Gastrocnemius medialis (tissue), 4 donors: Measurements from ENCODE around the gene SLC25A21. TPM values are rescaled to one million over a fixed set of nuclear protein-coding genes. Genes with fewer than 3 reads are reported as not detected.
"Not testable (repeated sequence)": the region's sequence is repeated elsewhere in the genome, so short reads cannot be mapped to it uniquely, and the experiment has no call there.

Experiments used
- ATAC-seq, 2 donors: fragments of 150-250 bp; one replicate each; pipeline ENCODE4 v1.9.1; 2016
- DNase-seq, 2 donors: peaks; one replicate each; pipeline ENCODE4 v3.0.0-alpha.2; 2019
- H3K27ac ChIP-seq, 4 donors: fragments of 200-600 bp; sonication (generic); 1 replicate in 1 of 4; 2 replicates in 3 of 4; pipeline ENCODE4 v1.5.1; 2016 to 2018; ENCODE audit warnings: mild to moderate bottlenecking in 2 of 4, moderate library complexity in 1 of 4
- H3K27me3 ChIP-seq, 3 donors: fragments of 200-600 bp; sonication (generic) in 2 of 3; 1 replicate in 1 of 3; 2 replicates in 2 of 3; pipeline versions ENCODE4 v1.5.1 to v1.6.0; 2016 to 2019; ENCODE audit warnings: mild to moderate bottlenecking in 1 of 3, moderate library complexity in 1 of 3
- H3K36me3 ChIP-seq, 2 donors: fragments of 200-600 bp; sonication (generic) in 1 of 2; one replicate each; pipeline ENCODE4 v1.5.1; 2017 to 2018
- H3K4me1 ChIP-seq, 2 donors: fragments of 200-600 bp; sonication (generic) in 1 of 2; one replicate each; pipeline ENCODE4 v1.5.1; 2016 to 2017; ENCODE audit warnings: mild to moderate bottlenecking in 2 of 2
- H3K4me3 ChIP-seq, 4 donors: fragments of 200-600 bp; sonication (generic) in 3 of 4; 1 replicate in 1 of 4; 2 replicates in 3 of 4; pipeline ENCODE4 v1.5.1; 2016 to 2019; ENCODE audit warnings: mild to moderate bottlenecking in 2 of 4
- H3K9me3 ChIP-seq, 3 donors: fragments of 200-600 bp; sonication (generic) in 2 of 3; 1 replicate in 1 of 3; 2 replicates in 2 of 3; pipeline ENCODE4 v1.5.1; 2016 to 2019
- CTCF ChIP-seq, 5 experiments: fragments of 450-650 bp in 3 of 5; fragments of 200-600 bp in 2 of 5; sonication (generic) in 2 of 5; IDR thresholded peaks in 4 of 5; conservative IDR thresholded peaks in 1 of 5; 1 replicate in 4 of 5; 2 replicates in 1 of 5; pipeline ENCODE4 v1.5.1; 2016 to 2019; ENCODE audit warnings: antibody characterized with exemption in 5 of 5, mild to moderate bottlenecking in 3 of 5, moderate library complexity in 3 of 5
- POLR2A ChIP-seq, 2 donors: fragments of 450-650 bp; IDR thresholded peaks; one replicate each; pipeline ENCODE4 v1.6.1; 2017; ENCODE audit warnings: antibody characterized with exemption in 2 of 2, mild to moderate bottlenecking in 2 of 2, moderate library complexity in 2 of 2
- in situ Hi-C, 4 donors: fragments of 200-750 bp; cut with MboI; loops; one replicate each; pipeline versions ENCODE4 v1.15.0 to v1.8.0; 2017; ENCODE audit warnings: low sequenced_read_pairs in 4 of 4
- intact Hi-C: fragments of 100-400 bp; cut with DNase I; formaldehyde crosslinking; loops from one replicate; pipeline ENCODE4 v1.15.1; 2023; ENCODE audit warnings: low total_unique reads
- total RNA-seq, 4 donors: library from RNA; depleted of rRNA; stranded (reverse); fragments of >200 nt; gene quantifications; one replicate each; pipeline versions ENCODE4 v1.1.0 to v1.2.3, GENCODE V29; 2016

SLC25A21 gene
- total RNA-seq, 4 donors from 2014 or later, result 1.9 TPM; not detected in 3

- ATAC-seq (no peak), DNase-seq (no peak)
- intact Hi-C loops, result no loop called here
- no peak for TF ChIP-seq POLR2A (IDR thresholded peaks at IDR 0.05)
- no peak for TF ChIP-seq CTCF (IDR thresholded peaks at IDR 0.05 in 4 of 5, conservative IDR thresholded peaks at IDR 0.05 in 1 of 5)
- Histone ChIP-seq H3K4me1 (no peaks in the 10 kb centered on the region), H3K27me3 (no peaks in the 10 kb centered on the region), H3K36me3 (no peaks in the 10 kb centered on the region), H3K27ac (no peak overlapping the region), H3K4me3 (no peak overlapping the region), H3K9me3 (no peaks in the 10 kb centered on the region)
- in situ Hi-C loops, result no loop called here
Measured at GRCh38 chr14:36988568-36988967, 183.8 kb downstream of the SLC25A21 start.

- no peak for DNase-seq
- intact Hi-C loops (no loop called here), in situ Hi-C loops (no loop called here)
- TF ChIP-seq CTCF (IDR thresholded peaks at IDR 0.05 in 4 of 5, conservative IDR thresholded peaks at IDR 0.05 in 1 of 5) (no peak), POLR2A (IDR thresholded peaks at IDR 0.05) (no peak)
- no peak overlapping the region for H3K27ac ChIP-seq
- H3K36me3 ChIP-seq, result no peaks in the 10 kb centered on the region
- ATAC-seq, result no peak
- H3K9me3 ChIP-seq, result no peaks in the 10 kb centered on the region
- no peaks in the 10 kb centered on the region for H3K27me3 ChIP-seq
- H3K4me1 ChIP-seq, result no peaks in the 10 kb centered on the region
- H3K4me3 ChIP-seq, result no peak overlapping the region
Measured at GRCh38 chr14:36986407-36986806, 186.0 kb downstream of the SLC25A21 start.

- H3K4me1 ChIP-seq, result no peaks in the 10 kb centered on the region
- H3K27ac ChIP-seq, result no peak overlapping the region
- H3K9me3 ChIP-seq, result no peaks in the 10 kb centered on the region
- DNase-seq (no peak), ATAC-seq (no peak)
- no peaks in the 10 kb centered on the region for H3K27me3 ChIP-seq
- H3K4me3 ChIP-seq, result no peak overlapping the region
- H3K36me3 ChIP-seq, result no peaks in the 10 kb centered on the region
- TF ChIP-seq POLR2A (IDR thresholded peaks at IDR 0.05) (no peak), CTCF (IDR thresholded peaks at IDR 0.05 in 4 of 5, conservative IDR thresholded peaks at IDR 0.05 in 1 of 5) (no peak)
- in situ Hi-C loops, result no loop called here
- intact Hi-C loops, result no loop called here
Measured at GRCh38 chr14:36981832-36982529, 190.4 kb downstream of the SLC25A21 start.

- H3K9me3 ChIP-seq, ATAC-seq, in situ Hi-C loops, H3K4me3 ChIP-seq, intact Hi-C loops, DNase-seq, H3K4me1 ChIP-seq, H3K27ac ChIP-seq, H3K27me3 ChIP-seq, H3K36me3 ChIP-seq: not testable (repeated sequence)
Measured at GRCh38 chr14:36980413-36980812, 192.0 kb downstream of the SLC25A21 start.

- Histone ChIP-seq H3K27me3 (no peaks in the 10 kb centered on the region), H3K4me1 (no peaks in the 10 kb centered on the region), H3K36me3 (no peaks in the 10 kb centered on the region), H3K4me3 (no peak overlapping the region), H3K27ac (no peak overlapping the region), H3K9me3 (no peaks in the 10 kb centered on the region)
- TF ChIP-seq CTCF (IDR thresholded peaks at IDR 0.05 in 4 of 5, conservative IDR thresholded peaks at IDR 0.05 in 1 of 5) (no peak), POLR2A (IDR thresholded peaks at IDR 0.05) (no peak)
- in situ Hi-C loops (no loop called here), intact Hi-C loops (no loop called here)
- no peak for ATAC-seq
- DNase-seq, result no peak
Measured at GRCh38 chr14:36979863-36980262, 192.5 kb downstream of the SLC25A21 start.
